SH-SY5Y (cell line): ENCODE data around the gene RERE.

Source experiments
- GATA2 ChIP-seq: IDR thresholded peaks from 2 replicates; pipeline ENCODE4 v1.6.1; 2011; ENCODE audit warnings: mild to moderate bottlenecking, low read depth, low read length
- GATA3 ChIP-seq: IDR thresholded peaks from 2 replicates; pipeline ENCODE4 v1.6.1; 2011; ENCODE audit warnings: low read depth, mild to moderate bottlenecking, low read length, moderate library complexity

DNA sequence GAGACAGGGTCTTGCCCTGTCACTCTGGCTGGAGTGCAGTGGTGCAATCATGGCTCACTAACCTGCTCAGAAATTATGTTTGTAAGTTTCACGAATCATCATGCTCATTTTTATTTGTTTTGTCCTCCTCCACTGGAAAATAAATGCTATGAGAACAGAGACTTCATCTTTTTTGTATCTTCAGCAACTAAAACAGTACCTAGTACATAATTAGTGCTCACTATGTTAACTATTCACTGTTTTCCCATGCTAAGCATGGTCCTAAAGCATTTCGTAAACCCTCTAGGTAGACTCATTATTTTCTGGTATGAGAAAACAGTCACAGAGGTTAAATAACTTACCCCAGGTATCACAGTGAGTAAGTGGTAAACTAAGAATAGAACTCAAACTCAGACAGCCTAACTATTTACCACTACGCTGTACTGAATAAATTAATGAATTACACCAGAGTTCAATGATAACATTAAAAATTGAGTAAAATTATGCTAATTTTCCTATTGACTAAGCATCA, 118.4 kb downstream of the RERE start:
- TF ChIP-seq GATA2 = no peak
- TF ChIP-seq GATA3 = no peak
